PC-9 (cell line): ENCODE measurements around the gene DLG2. TPM values are rescaled to one million over a fixed set of nuclear protein-coding genes. Genes with fewer than 3 reads are reported as not detected.

Source experiments
- BruUV-seq: library from RNA; stranded (reverse); fragments of 400-500 nt; replicated peaks from 2 replicates; lab custom pipeline; 2021; lab: Mats Ljungman, UMichigan
- CTCF ChIA-PET: fragments of 300-600 bp; sonication (Branson Sonifier 250); formaldehyde crosslinking; loops from one replicate; lab custom pipeline; 2022; ENCODE audit warnings: antibody characterized with exemption; lab: Charles Lee
- POLR2A ChIA-PET: fragments of 300-600 bp; sonication (Branson Sonifier 250); formaldehyde crosslinking; loops from one replicate; lab custom pipeline; 2022; ENCODE audit warnings: antibody characterized with exemption; ENCODE audit not compliant: unreplicated experiment; lab: Charles Lee
- DNase-seq, 2 experiments: peaks; one replicate each; pipeline versions ENCODE4 v3.0.0 to v3.0.0-alpha.2; 2015 to 2022; ENCODE audit warnings: mixed read lengths in 1 of 2
- H2AFZ ChIP-seq: fragments of 200-600 bp; sonication (generic); 2 replicates; pipeline ENCODE4 v1.8.1; 2017; ENCODE audit warnings: antibody characterized with exemption
- H3F3A ChIP-seq: fragments of 200-600 bp; sonication (generic); 2 replicates; pipeline ENCODE4 v1.8.1; 2017; ENCODE audit warnings: antibody characterized with exemption, mild to moderate bottlenecking, low read depth; ENCODE audit not compliant: insufficient read depth
- H3K27ac ChIP-seq: fragments of 200-600 bp; sonication (generic); 2 replicates; pipeline ENCODE4 v1.6.1; 2016; ENCODE audit warnings: mixed run types
- H3K27me3 ChIP-seq: fragments of 200-600 bp; sonication (generic); 2 replicates; pipeline ENCODE4 v1.6.1; 2016; ENCODE audit warnings: low read depth, mixed run types; ENCODE audit not compliant: insufficient read depth
- H3K36me3 ChIP-seq: fragments of 200-600 bp; sonication (generic); 2 replicates; pipeline ENCODE4 v1.6.1; 2016; ENCODE audit warnings: low read depth, mixed run types
- H3K4me1 ChIP-seq: fragments of 200-600 bp; sonication (generic); replicated peaks from 2 replicates; pipeline ENCODE4 v1.6.1; 2016; ENCODE audit warnings: mixed run types; ENCODE audit not compliant: insufficient read depth
- H3K4me2 ChIP-seq: fragments of 200-600 bp; sonication (generic); 2 replicates; pipeline ENCODE4 v1.6.1; 2017; ENCODE audit warnings: mixed run types
- H3K4me3 ChIP-seq: fragments of 200-600 bp; sonication (generic); 2 replicates; pipeline ENCODE4 v1.6.1; 2016; ENCODE audit warnings: mixed run types
- H3K79me2 ChIP-seq: fragments of 200-600 bp; sonication (generic); 2 replicates; pipeline ENCODE4 v1.6.1; 2017; ENCODE audit warnings: low read depth, mixed run types
- H3K9me2 ChIP-seq: fragments of 200-600 bp; sonication (generic); 2 replicates; pipeline ENCODE4 v1.8.1; 2017; ENCODE audit warnings: mild to moderate bottlenecking; ENCODE audit not compliant: insufficient read depth
- H3K9me3 ChIP-seq: fragments of 200-600 bp; sonication (generic); 2 replicates; pipeline ENCODE4 v1.8.1; 2016; ENCODE audit warnings: low read depth; ENCODE audit not compliant: insufficient read depth
- H4K20me1 ChIP-seq: fragments of 200-600 bp; sonication (generic); 2 replicates; pipeline ENCODE4 v1.8.1; 2017; ENCODE audit not compliant: insufficient read depth
- EZH2 ChIP-seq: fragments of 200-600 bp; sonication (generic); IDR thresholded peaks from 2 replicates; pipeline ENCODE4 v1.8.0; 2017; ENCODE audit warnings: antibody characterized with exemption, low read depth
- intact Hi-C: fragments of 100-400 bp; cut with micrococcal nuclease; formaldehyde crosslinking; loops from one replicate; pipeline ENCODE4 v1.10.0; 2022; ENCODE audit not compliant: unreplicated experiment
- total RNA-seq: library from RNA; stranded (reverse); gene quantifications from 2 replicates; pipeline ENCODE4 v1.2.3, GENCODE V29; 2021
- TF ChIP-seq, protein P1 (sequence below): fragments of 200-600 bp; sonication (generic); conservative IDR thresholded peaks from 2 replicates; pipeline ENCODE4 v1.6.1; 2017; ENCODE audit warnings: mixed run types, antibody characterized with exemption, mild to moderate bottlenecking, moderate library complexity

The DLG2 gene
- total RNA-seq, 1 experiment from 2014 or later: 6.4 TPM

DNA sequence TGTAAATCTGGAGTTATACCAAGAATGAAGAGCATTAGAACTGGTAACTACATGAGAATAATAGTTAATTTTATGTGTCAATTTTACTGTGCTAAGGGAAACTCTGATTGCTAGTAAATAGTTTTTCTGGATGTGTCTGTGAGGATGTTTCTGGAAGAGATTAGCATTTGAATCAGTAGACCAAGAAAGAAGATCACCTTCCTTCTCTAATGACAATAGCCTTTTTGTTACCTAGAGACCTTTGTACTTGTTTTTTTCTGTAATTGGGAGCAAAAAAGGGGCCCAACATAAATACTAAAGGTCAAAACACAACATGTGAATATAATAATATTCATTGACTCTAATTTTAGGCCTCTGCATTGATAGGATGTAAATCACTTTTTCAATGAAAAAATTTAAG is 100.6 kb downstream of the DLG2 start:
- H3K9me2 ChIP-seq: no peaks in the 10 kb centered on the region
- ChIA-PET POLR2A (no interaction called here), CTCF (no interaction called here)
- H3K27ac ChIP-seq: no peak overlapping the region
- no peaks in the 10 kb centered on the region for H3K4me1 ChIP-seq
- H2AFZ ChIP-seq: no peak overlapping the region
- no peaks in the 10 kb centered on the region for H3K36me3 ChIP-seq
- H3K4me3 ChIP-seq: no peak overlapping the region
- TF ChIP-seq EZH2: no peak
- TF ChIP-seq, protein P1, sequence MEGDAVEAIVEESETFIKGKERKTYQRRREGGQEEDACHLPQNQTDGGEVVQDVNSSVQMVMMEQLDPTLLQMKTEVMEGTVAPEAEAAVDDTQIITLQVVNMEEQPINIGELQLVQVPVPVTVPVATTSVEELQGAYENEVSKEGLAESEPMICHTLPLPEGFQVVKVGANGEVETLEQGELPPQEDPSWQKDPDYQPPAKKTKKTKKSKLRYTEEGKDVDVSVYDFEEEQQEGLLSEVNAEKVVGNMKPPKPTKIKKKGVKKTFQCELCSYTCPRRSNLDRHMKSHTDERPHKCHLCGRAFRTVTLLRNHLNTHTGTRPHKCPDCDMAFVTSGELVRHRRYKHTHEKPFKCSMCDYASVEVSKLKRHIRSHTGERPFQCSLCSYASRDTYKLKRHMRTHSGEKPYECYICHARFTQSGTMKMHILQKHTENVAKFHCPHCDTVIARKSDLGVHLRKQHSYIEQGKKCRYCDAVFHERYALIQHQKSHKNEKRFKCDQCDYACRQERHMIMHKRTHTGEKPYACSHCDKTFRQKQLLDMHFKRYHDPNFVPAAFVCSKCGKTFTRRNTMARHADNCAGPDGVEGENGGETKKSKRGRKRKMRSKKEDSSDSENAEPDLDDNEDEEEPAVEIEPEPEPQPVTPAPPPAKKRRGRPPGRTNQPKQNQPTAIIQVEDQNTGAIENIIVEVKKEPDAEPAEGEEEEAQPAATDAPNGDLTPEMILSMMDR: no peak
- H4K20me1 ChIP-seq: no peaks in the 10 kb centered on the region
- H3K9me3 ChIP-seq: no peaks in the 10 kb centered on the region
- DNase-seq: no peak
- H3K27me3 ChIP-seq: no peaks in the 10 kb centered on the region
- H3K4me2 ChIP-seq: no peak overlapping the region
- intact Hi-C loops: no loop called here
- H3F3A ChIP-seq: no peaks in the 10 kb centered on the region
- no TSS peak for BruUV-seq
- H3K79me2 ChIP-seq: no peaks in the 10 kb centered on the region

DNA sequence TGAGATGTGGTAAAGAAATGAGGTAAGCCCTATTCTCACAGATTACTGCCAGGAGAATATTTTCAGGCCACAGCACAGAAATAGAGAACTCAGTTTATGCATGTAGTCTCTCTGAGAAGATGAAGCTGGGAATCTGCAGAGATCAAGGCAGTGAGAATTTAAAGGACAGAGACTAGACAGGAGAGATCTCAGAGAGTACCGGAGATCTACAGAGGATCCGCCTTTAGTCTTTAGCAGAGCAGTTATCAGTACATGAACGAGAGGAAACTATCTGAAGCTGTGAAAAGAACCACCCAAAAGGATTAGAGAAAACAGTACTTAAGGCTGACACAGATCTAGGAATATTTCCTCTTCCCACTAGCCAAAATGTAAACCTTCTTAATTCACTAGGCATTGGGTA is 101.5 kb downstream of the DLG2 start:
- Histone ChIP-seq H3K4me2 (no peak overlapping the region), H3K27me3 (no peaks in the 10 kb centered on the region), H3K9me3 (no peaks in the 10 kb centered on the region), H3K4me1 (no peaks in the 10 kb centered on the region), H3K4me3 (no peak overlapping the region), H3F3A (no peaks in the 10 kb centered on the region), H3K79me2 (no peaks in the 10 kb centered on the region), H3K9me2 (no peaks in the 10 kb centered on the region), H2AFZ (no peak overlapping the region), H3K27ac (no peak overlapping the region), H4K20me1 (no peaks in the 10 kb centered on the region), H3K36me3 (no peaks in the 10 kb centered on the region)
- no peak for DNase-seq
- no peak for TF ChIP-seq EZH2
- TF ChIP-seq, protein P1: no peak
- intact Hi-C loops: no loop called here
- ChIA-PET POLR2A (no interaction called here), CTCF (no interaction called here)
- BruUV-seq: no TSS peak

DNA sequence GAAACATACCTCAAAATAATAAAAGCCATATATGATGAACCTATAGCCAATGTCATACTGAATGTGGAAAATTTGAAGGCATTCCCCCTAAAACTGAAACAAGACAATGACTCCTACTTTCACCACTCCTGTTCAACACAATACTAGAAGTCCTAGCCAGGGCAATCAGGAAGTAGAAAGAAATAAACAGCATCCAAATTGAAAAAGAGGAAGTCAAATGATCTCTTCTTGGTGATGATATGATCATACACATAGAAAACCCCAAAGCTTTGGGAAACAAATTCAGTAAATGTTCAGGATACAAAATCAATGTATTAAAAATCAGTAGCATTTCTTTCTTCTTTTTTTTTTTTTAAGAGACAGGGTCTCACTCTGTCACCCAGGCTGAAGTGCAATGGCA is 109.9 kb downstream of the DLG2 start:
- Histone ChIP-seq H4K20me1 (no peaks in the 10 kb centered on the region), H3K9me3 (no peaks in the 10 kb centered on the region), H2AFZ (no peak overlapping the region), H3K9me2 (no peaks in the 10 kb centered on the region), H3K27ac (no peak overlapping the region), H3K4me1 (no peaks in the 10 kb centered on the region), H3K4me3 (no peak overlapping the region), H3K27me3 (no peaks in the 10 kb centered on the region), H3K79me2 (no peaks in the 10 kb centered on the region), H3K36me3 (no peaks in the 10 kb centered on the region), H3F3A (no peaks in the 10 kb centered on the region), H3K4me2 (no peak overlapping the region)
- no peak for DNase-seq
- ChIA-PET CTCF (no interaction called here), POLR2A (no interaction called here)
- no TSS peak for BruUV-seq
- intact Hi-C loops: no loop called here
- no peak for TF ChIP-seq EZH2
- TF ChIP-seq, protein P1: no peak
